MV-4-11 (cell line): ENCODE data around the gene NAGK.

Source experiments
- DNase-seq: peaks from one replicate; lab custom pipeline; 2025; lab: John Stamatoyannopoulos, UW

NAGK gene

DNA sequence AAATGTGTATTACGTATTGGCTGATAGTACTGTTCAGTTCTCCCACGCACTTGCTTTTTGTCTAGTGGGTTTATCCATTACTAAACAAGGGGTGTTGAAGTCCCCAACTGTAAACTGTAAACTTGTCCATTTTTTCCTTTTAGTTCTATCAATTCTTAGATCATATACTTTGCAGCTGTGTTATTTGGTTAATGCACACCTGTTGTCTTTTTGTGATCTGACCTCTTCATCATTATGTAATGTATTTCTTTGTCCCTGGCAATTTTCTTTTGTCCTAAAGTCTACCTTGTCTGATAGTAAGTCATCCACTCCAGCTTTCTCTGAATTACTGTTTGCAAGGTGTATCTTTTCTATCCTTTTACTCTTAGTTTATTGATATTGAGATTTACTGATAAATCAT, 39.6 kb downstream of the NAGK start:
- DNase-seq, result no peak

DNA sequence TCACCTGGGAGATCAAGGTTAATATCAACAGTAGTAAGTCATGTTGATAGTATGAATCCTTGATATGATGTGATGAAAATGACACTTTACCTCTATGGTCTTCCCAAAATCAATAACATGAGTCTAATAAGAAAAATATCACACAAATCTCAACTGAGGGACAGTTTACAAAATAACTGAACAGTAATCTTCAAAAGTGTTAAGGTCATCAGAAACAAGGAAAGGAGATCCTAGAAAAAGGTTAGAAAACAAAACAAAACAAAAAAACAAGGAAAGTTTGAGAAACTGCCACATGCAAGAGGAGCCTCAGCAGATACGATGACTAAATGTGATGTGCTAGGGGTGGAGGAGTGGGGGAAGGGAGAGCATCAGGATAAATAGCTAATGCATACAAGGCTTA, 45.4 kb downstream of the NAGK start:
- no peak for DNase-seq

DNA sequence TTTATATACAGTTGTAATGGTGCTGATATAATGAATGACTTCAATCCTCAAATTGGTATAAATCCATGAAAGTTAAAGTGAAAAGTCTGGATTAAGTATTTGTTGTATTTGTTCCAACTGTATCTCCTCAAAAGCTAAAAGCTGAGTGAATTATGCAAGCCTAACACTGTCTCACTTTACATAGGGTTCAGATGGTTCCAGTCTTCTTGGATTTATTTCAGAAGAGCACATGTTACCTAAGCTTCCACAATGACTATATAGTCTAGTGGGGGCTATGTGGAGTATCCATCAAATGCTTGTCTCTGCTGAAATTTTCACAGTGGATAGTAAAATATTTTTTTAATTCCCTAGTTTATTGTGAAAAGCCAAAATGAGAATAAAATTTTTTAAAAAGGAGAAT, 48.6 kb downstream of the NAGK start:
- no peak for DNase-seq

DNA sequence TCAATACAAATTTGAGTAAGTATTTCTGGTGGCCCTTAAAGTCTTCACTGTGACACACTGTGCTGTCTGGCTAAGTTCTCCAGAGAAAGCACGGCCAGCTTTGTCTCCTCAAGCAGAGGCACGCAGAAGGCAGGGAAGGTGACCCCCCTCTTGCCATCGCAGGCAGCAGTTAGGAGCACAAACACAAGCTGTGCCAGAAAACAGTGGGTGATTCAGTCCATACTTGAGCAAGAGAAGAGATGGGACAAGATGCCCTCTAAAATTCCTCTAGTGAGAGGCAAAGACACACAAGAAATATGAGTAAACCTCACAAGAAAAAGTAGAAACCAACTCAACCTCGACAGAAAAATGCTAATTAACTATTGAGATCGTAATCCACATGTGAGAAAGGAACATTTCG, 51.7 kb downstream of the NAGK start:
- no peak for DNase-seq

DNA sequence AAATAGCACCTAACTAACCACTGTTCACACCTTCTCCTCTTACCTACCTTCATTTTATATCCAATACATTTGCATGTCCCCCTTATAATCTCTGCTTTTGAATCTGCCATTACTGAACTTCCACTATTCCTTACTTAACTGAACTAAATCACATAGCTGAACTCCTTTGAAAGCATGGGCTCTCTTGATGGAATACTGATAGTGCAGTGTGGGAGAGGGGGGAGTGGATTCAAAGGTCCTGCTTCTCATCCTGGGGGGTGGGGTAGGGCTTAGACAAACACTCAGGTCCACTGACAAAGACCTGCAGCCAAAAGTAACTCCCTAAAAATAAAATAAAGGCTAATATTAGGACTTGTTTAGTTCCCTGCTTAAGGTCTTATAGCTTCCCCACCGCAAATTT, 53.0 kb downstream of the NAGK start:
- no peak for DNase-seq

DNA sequence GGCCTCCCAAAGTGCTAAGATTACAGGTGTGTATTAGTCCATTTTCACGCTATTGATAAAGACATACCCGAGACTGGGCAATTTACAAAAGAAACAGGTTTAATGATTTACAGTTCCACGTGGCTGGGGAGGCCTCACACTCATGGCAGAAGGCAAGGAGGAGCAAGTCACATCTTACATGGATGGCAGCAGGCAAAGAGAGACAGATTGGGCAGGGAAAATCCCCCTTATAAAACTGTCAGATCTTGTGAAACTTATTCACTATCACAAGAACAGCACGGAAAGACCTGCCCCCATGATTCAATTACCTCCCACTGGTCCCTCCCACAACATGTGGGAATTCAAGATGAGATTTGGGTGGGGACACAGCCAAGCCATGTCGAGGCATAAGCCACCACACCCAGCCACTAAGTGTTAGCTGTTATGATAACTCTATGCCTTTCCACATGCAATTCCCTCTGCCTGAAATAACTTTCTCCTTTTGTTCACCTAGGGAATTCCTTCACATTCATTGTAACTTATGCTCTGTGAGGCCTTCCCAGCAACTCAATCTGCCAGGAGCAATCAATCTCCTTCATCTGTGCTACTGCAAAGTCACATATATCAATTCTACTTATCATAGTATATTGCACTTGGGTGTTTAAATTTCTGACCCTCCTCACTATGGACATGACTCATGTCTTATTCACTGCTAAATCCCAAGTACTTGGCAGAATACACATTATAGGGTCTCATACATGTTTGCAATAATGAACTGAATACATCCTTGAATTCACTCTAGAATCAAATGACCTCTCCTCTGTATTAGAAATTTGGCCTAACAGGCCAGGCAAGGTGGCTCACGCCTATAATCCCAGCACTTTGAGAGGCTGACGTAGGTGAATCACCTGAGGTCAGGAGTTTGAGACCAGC, 54.2 kb downstream of the NAGK start:
- no peak for DNase-seq

DNA sequence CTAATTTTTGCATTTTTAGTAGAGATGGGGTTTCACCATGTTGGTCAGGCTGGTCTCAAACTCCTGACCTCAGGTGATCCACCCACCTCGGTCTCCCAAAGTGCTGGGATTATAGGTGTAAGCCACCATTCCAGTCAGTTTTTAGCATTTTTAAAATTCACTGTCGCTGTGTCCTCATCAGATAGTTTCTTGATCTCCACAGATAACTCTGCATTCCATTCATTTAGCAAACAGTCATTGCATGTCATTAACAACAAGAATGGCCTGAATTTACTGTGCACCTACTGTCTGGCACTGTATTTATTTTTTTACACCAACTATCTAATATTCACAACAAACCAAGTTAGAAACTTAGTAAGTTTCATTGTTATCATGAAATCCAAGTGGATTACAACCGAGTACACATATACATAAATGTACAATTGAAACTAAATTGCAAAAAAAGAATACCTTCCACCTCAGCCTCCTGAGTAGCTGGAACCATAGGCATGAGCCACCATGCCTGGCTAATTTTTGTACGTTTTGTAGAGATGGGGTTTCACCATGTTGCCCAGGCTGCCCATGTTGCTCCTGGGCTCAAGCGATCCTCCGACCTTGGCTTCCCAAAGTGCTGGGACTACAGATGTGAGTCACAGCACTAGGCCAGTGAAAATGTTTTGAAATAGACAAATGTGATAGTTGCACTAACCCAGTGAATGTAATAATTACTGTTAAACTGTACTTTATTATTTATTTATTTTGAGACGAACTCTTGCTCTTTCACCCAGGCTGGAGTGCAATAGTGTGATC, 57.3 kb downstream of the NAGK start:
- DNase-seq, result no peak

DNA sequence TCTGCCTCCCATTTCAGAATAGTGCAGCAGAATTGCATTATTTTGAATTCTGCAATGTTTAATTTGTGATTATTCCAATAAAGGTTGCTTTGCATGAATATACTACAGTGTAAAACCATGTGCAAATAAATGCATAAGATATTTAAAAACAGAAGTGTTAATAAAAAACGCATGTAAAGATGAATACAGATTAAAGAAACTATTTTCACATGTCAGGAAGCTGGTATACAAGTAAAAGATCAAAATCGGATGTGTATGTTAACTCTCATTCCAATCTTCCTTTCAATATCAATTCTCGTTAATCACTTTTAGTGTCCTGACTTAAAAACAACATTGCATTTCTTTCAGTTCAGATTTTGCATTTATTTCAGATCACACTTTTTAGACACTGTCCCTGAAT, 58.5 kb downstream of the NAGK start:
- DNase-seq, result no peak
